ENCODE measurements around the gene RNU1-4.
"Not testable (repeated sequence)": the region's sequence is repeated elsewhere in the genome, so short reads cannot be mapped to it uniquely, and the experiment has no call there.

DNA sequence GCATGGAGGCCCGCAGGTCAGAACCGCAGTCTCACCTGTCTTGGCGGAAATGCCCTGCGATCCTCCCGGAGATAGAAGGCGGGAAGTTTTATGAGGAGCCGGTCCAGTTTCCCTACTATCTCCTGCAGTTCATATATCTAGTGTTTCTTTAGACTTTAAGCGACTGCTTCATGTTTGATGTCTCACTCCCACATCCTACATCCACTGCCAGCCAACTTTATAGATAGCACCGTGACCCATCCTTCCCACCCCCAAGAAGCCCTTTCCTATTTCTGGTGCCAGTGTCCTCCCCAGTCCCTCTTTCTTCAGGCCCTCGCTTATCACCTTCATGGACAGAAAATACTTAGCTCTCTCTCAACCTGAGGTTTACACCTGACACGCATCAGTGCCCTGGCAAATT, 914 bp downstream of the RNU1-4 start:
- TF ChIP-seq, protein P1, sequence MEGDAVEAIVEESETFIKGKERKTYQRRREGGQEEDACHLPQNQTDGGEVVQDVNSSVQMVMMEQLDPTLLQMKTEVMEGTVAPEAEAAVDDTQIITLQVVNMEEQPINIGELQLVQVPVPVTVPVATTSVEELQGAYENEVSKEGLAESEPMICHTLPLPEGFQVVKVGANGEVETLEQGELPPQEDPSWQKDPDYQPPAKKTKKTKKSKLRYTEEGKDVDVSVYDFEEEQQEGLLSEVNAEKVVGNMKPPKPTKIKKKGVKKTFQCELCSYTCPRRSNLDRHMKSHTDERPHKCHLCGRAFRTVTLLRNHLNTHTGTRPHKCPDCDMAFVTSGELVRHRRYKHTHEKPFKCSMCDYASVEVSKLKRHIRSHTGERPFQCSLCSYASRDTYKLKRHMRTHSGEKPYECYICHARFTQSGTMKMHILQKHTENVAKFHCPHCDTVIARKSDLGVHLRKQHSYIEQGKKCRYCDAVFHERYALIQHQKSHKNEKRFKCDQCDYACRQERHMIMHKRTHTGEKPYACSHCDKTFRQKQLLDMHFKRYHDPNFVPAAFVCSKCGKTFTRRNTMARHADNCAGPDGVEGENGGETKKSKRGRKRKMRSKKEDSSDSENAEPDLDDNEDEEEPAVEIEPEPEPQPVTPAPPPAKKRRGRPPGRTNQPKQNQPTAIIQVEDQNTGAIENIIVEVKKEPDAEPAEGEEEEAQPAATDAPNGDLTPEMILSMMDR (IDR thresholded peaks at IDR 0.05) = not testable (repeated sequence)
- TF ChIP-seq POLR2A (IDR thresholded peaks at IDR 0.05) = not testable (repeated sequence)

Measured in testis (tissue), 2 donors.